SJSA1 (cell line): ENCODE results near the gene LEF1. TPM values are rescaled to one million over a fixed set of nuclear protein-coding genes. Genes with fewer than 3 reads are reported as not detected.

Source experiments
- DNase-seq, 2 experiments: peaks; one replicate each; pipeline ENCODE4 v3.0.0-alpha.2; 2015 to 2020; ENCODE audit warnings: low spot score in 2 of 2, low read depth in 1 of 2
- H3K27ac ChIP-seq: fragments of 250-450 bp; sonication (Bioruptor Pico); 2 replicates; pipeline ENCODE4 v1.5.1; 2020; ENCODE audit warnings: mild to moderate bottlenecking, moderate library complexity
- H3K27me3 ChIP-seq: fragments of 250-450 bp; sonication (Bioruptor Pico); replicated peaks from 2 replicates; pipeline ENCODE4 v1.5.1; 2020; ENCODE audit warnings: mild to moderate bottlenecking, moderate library complexity
- H3K36me3 ChIP-seq: fragments of 250-450 bp; sonication (Bioruptor Pico); 2 replicates; pipeline ENCODE4 v1.5.1; 2020; ENCODE audit warnings: mild to moderate bottlenecking
- H3K4me1 ChIP-seq: fragments of 250-450 bp; sonication (Bioruptor Pico); replicated peaks from 2 replicates; pipeline ENCODE4 v1.6.1; 2021; ENCODE audit warnings: mild to moderate bottlenecking
- H3K4me3 ChIP-seq: fragments of 250-450 bp; sonication (Bioruptor Pico); 2 replicates; pipeline ENCODE4 v1.5.1; 2020; ENCODE audit warnings: mild to moderate bottlenecking
- H3K9me3 ChIP-seq: fragments of 250-450 bp; sonication (Bioruptor Pico); replicated peaks from 2 replicates; pipeline ENCODE4 v1.5.1; 2020; ENCODE audit warnings: mild to moderate bottlenecking
- total RNA-seq: library from RNA; depleted of rRNA; stranded (reverse); fragments of >200 nt; shearing (Covaris generic); gene quantifications from 2 replicates; pipeline ENCODE4 v1.2.3, GENCODE V29; 2014; rRNA removed

The LEF1 gene
- total RNA-seq, 1 experiment from 2014 or later, result 55.5 TPM

- Histone ChIP-seq H3K36me3 (peaks cover 4% of the 10 kb centered on the region), H3K4me1 (no peaks in the 10 kb centered on the region), H3K27me3 (no peaks in the 10 kb centered on the region), H3K4me3 (no peak overlapping the region), H3K9me3 (no peaks in the 10 kb centered on the region), H3K27ac (no peak overlapping the region)
- no peak for DNase-seq
These were observed 162.9 kb downstream of the LEF1 start for GRCh38 chr4:108005807-108006206.

- Histone ChIP-seq H3K27me3 (no peaks in the 10 kb centered on the region), H3K9me3 (no peaks in the 10 kb centered on the region), H3K36me3 (no peaks in the 10 kb centered on the region; the same call in 1 of the 2 replicates), H3K4me1 (no peaks in the 10 kb centered on the region), H3K27ac (no peak overlapping the region), H3K4me3 (no peak overlapping the region)
- no peak for DNase-seq
These were observed 164.1 kb downstream of the LEF1 start for GRCh38 chr4:108004646-108005045.

DNA sequence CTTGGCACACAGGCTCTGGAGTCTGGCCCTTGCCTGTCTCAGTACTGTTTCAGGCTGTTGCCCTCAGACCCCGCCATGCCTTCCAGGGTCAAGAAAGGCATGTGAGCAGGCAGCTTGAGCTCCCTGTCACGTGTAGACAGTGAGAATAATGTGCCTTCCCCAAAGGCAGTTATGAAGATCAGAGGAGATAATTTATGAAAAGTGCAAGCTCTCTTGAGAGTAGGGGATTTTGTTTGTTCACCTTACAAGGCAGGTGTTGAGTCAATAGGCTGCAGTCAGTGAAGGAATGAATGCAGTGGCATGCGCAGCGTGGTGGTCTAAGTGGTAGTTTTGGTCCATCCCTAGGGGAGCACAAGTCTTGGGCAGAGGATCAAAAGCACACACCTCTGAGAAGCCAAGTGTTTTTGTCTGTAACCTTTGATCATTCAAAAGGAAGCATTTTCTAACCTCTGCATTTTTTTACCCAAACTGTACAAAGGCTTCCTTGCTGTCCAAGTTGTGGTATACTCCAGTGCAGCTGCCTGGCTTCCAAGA lies 164.7 kb downstream of the LEF1 start:
- Histone ChIP-seq H3K27ac (no peak overlapping the region), H3K36me3 (peaks cover 3% of the 10 kb centered on the region; the same call in 1 of the 2 replicates), H3K9me3 (no peaks in the 10 kb centered on the region), H3K4me1 (no peaks in the 10 kb centered on the region), H3K27me3 (no peaks in the 10 kb centered on the region), H3K4me3 (no peak overlapping the region)
- DNase-seq, result no peak

GRCh38 chr4:108001540-108002135 lies 167.1 kb downstream of the LEF1 start:
- Histone ChIP-seq H3K36me3 (peaks cover 12% of the 10 kb centered on the region), H3K27me3 (no peaks in the 10 kb centered on the region), H3K9me3 (no peaks in the 10 kb centered on the region), H3K4me1 (peaks cover 22% of the 10 kb centered on the region), H3K4me3 (no peak overlapping the region), H3K27ac (no peak overlapping the region)
- DNase-seq, result no peak

DNA sequence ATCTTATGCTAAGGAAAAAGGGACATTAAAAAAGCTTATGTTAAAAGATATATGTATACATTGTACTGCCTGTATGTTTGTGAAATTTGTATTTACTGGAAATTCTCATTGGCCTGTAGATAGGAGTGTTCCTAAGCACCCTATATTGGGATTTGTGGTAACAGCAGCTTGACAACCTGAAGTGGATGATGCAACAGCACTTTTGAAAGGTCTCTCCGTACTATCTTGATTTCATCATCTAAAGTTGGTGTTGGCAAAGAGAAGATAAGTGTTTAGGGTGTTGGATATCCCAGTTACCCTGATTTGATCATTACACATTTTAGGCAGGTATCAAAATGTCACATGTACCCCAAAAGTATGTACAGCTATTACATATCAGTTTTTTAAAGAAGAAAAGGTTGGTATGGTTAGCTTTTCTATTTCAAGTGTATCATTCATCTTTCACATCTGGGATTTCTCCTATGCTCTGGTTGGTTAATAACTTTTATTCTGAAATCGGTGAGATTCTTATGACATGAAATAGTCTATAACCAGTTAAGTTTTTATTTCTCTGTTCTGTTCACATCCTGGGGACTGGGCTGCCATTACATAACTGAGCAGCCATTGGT lies 168.7 kb downstream of the LEF1 start:
- no peaks in the 10 kb centered on the region for H3K9me3 ChIP-seq
- no peak overlapping the region for H3K4me3 ChIP-seq
- no peak for DNase-seq
- no peak overlapping the region for H3K27ac ChIP-seq
- no peaks in the 10 kb centered on the region for H3K27me3 ChIP-seq
- peaks cover 12% of the 10 kb centered on the region for H3K36me3 ChIP-seq
- H3K4me1 ChIP-seq, result peaks cover 24% of the 10 kb centered on the region

DNA sequence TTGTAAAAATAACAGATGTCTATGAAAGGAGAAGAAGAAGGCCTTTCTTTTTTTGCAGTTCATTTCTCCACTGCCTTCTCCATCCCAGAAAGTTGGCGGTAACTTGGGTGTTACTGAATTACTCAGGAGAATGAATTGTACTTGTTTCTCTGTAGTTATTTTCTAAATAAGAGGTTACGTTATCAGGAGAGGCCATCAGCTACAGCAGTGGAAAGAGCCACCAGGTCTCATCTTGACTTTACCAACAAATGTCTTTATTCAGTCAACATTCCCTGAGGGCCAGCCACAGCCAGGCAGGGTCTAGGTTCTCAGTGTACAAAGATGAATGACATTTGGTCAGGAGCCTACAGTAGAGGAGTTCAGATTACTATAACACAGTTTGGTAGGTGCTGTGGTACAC lies 170.9 kb downstream of the LEF1 start:
- peaks cover 24% of the 10 kb centered on the region for H3K4me1 ChIP-seq
- H3K36me3 ChIP-seq, result peaks cover 12% of the 10 kb centered on the region
- DNase-seq, result no peak
- H3K4me3 ChIP-seq, result no peak overlapping the region
- H3K27me3 ChIP-seq, result no peaks in the 10 kb centered on the region
- no peaks in the 10 kb centered on the region for H3K9me3 ChIP-seq
- H3K27ac ChIP-seq, result peak overlapping the region; percentile 26

Other genes starting within 250 kb of the LEF1 start
- 9.3 and 10.4 TPM in 2 replicates for gene CYP2U1, start 237.4 kb downstream of the LEF1 start, total RNA-seq
- gene HADH, start 179.0 kb downstream of the LEF1 start, total RNA-seq, result 7.8 and 13.0 TPM in 2 replicates